ENCODE data around the gene MSMB.

Gene MSMB

DNA sequence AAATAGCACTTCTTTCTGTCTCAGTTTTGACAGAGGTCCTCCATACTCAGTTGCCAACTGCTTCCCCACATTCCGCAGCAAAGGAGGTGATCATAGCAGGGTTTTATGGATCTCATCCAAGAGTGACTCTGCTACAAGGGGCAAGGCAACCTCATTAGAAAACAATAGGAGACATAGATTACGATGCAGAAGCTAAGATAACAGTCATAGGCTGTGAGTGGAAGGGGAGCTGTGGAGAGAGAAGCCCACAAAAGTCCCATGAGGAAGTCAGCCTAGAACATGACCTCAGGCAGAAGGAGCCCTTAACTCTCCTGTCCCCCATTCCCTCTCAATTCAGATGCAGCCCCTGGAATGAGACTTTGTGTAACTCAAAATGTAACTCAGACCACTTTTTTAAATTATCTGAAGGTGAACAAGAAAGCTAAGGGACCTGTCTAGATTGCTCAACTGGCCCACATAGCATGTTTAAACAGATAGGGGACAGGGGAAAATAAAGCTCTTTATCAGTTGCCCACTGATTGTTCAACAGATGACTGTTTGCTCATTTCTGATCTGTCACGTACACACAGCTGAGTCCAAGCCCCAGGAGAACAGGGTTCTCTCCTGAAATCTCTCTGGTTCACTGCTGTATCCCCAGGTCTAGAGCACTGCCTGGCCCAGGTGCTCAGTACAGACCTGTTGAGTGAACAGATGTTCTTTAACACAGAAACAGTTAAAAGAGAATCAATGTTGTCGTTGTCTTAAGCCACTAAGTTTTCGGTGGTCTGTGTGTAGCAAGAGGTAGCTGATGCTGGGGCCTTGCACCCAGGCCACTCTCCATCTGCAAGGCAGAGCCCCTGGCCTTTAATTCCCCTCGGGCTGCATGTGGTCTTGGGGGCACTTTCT lies 14.2 kb downstream of the MSMB start:
- DNase-seq = no peak

DNA sequence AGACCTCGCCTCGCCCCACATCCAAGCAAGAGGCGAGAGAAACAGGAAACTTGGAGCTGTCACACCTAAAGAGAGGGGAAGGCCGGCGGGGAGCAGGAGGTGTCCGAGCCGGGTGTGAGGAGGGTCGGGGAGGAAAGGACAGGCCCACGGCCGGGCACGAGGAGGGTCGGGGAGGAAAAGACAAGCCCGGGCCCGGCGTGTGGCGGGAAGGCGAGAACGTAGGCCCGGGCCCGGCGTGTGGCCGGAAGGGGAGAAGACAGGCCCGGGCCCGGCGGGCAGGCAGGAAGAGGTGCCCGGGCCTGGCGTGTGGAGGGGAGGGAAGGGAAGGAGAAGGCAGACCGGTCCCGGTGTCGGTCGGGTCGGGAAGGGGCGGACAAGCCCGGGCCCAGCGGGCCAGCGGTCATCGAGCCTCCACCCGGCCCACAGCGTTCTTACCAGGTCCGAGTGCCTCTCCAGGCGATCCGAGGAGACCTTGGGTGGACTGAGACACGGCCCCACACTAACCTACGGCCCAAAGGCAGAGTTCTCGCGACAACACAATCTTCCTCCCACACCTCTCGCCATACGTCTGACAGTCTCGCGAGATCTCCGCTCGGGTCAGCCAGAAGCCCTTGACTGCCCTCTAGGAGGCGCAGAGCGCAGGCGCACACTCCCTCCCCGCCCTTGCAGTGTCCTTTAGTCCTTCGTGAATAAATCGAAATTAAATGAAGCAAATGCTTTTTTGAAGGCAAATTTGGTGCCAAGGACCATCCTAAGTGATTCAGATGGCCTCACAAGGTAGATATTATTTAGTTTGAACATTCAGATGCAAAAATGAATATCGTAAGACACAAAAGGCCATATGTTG lies 15.8 kb downstream of the MSMB start, which contains the start of gene NCOA4:
Gene NCOA4 (minus strand): TSS at position 533 of the 847 bp plus-strand sequence. CDS start 13,943 bp downstream, outside the sequence.
- peak; percentile 98 for DNase-seq

DNA sequence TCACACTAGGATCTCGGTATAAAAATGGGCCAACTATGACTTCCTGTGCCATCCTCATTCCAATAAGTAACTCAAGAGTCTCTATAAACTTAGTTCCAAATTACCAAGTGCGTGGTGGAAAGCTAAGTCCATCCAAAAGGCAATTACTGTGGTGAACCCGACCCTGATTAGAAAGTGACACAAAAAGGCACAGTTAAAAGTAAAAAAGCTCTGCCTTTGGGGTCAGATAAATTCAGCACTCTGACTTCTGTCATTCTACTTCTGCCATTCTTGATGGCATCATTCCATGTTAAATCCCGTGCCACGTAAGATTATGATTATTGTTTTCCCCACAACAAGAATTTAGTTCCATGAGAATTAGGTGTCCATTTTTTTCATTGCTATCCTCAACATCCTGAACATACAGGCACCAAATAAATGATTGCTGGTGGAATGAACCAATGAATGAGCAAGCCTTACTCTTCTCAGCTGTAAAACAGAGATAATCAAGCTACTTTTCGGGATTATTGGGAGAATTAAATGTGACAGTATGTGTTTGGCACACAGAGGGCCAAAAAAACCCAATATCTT lies 16.5 kb downstream of the MSMB start:
- no peak for DNase-seq

DNA sequence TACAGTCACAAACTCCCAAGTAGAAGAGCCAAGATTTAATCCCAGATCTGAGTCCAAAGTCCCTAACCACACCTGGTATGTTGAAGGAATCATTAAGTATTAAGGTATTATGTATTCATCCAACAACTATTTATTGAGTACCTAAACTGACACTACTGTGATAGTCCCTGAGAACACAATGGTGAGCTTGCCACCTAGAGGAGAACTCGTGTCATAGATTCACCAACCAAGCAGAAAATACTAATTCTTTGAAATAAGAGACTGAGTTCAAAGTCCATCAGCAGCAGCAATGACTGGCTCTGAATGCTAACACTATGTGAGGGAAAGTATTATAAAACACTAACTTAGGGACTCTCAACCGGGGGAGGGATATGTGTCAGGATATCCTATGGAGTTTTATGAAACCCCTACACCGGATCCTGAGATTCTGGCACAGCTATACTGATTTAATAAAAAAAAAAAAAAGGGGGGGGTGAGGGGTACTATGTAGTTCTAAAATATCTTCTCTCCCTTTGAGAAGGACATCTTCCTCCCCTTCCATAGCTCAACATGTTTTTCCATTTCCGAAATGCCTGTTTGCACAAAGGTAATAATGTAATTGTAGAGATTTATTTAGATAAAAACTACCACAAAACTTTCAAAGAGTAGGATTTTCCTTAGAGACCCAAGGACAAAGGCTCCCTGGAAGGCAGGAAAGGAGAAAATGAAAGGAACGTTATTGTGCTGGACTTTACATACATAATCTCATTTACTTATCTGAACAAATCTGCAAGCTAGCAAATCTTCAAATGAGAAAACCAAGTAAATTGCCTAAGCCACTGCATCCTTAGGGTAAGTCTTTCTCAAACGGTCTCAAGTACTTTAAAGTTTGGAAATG lies 17.2 kb downstream of the MSMB start:
- peak; percentile 23 for DNase-seq

DNA sequence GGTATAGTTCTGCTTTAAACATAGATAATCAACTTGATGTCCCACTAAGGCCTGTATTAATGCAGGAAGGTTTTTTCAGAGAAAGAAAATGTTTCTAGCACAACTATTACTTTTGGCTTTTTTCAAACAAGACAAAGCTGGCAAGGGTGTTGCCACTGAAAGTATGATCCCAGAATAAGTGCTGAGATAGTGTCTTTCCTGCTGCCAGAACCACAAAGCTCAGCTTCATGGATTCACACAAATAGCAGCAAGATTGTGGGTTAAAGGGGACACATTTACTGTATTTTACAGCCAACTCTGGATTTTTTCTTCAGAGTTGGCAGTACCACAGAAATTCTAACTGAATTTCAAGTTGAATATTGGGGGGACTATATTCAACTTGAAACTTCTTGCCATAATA lies 20.0 kb downstream of the MSMB start:
- no peak for DNase-seq

DNA sequence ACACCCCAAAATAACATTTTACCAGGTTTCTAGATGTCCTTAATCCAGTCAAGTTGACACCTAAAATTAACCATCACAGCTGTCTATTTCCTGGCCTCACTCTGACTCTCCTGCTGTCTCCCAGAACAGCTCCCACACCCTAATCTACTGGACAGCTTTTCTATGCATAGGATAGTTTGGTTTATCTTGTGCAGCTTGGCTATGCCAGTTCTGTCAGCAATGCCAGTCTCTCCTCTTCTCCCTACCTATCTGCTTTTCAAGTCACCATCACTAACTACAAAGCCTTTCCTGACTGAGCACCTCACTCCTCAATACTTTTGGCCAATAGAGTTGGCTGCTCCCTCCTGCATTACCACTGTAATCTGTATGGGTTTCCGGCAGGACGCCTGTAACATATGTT lies 20.7 kb downstream of the MSMB start:
- DNase-seq = no peak

DNA sequence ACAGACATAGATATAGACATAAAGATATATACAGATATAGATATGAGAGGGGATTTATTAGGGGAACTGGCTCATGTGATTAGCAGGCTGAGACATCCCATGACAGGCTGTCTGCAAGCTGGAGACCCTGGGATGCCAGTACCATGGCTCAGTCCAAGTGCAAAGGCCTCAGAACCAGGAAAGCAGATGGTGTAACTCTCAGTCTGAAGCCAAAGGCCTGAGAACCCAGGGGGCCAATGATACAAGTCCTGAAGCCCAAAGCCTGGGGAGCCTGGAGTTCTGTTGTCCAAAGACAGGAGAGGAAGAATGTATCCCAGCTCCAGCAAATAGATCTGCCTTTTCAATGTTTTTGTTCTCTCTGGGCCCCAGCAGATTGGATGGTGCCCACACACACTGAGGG lies 21.1 kb downstream of the MSMB start:
- DNase-seq = no peak

DNA sequence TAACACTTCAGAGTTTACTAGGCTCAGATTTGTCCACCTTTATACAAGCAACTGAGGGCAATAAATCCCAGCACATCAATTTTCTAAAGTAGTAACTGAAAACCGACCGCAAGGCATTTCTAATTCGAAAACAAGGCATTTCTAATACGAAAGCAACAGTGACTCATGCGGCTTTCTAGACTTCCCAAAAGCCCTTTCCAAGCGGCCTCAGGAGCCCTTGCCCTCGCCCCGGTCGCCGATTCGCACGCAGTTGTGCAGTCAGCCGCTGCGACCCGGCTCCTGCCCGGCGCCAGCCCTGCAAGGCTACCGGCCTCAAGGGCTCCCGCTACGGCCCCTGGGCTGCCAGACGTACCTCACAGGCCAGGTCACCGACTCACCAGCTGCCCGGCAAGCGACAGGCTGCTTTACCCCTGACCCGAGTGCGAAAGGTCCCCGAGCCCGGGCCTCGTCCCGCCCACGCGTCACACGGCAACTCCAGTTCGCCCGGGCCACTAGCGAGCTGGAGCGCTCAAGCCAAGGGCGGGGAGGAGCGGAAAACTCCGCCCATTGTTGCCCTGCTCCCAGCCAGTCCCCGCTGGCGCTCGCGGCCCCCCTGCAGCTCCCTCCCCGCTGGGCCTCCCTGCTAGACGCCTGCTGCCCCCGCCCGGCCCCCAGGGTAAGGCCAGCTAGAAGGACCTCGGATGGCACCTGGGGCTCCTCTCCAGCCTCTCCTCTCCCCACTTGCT lies 22.9 kb downstream of the MSMB start:
- DNase-seq = peak; percentile 80

DNA sequence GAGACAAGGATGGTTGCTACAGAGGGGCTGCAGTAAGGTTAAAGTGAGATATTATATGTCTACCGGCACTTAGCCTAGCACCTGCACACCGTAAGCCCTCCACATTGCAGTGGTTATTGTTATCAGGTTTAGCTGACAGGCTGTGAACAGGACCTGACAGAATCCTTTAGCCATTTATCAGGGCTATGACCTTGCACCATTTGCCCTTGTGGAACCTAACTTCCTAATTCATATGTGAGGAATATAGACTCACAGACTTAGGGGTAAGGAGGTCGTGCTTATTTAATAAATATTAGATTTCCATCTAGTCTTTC lies 25.8 kb downstream of the MSMB start:
- DNase-seq = no peak

DNA sequence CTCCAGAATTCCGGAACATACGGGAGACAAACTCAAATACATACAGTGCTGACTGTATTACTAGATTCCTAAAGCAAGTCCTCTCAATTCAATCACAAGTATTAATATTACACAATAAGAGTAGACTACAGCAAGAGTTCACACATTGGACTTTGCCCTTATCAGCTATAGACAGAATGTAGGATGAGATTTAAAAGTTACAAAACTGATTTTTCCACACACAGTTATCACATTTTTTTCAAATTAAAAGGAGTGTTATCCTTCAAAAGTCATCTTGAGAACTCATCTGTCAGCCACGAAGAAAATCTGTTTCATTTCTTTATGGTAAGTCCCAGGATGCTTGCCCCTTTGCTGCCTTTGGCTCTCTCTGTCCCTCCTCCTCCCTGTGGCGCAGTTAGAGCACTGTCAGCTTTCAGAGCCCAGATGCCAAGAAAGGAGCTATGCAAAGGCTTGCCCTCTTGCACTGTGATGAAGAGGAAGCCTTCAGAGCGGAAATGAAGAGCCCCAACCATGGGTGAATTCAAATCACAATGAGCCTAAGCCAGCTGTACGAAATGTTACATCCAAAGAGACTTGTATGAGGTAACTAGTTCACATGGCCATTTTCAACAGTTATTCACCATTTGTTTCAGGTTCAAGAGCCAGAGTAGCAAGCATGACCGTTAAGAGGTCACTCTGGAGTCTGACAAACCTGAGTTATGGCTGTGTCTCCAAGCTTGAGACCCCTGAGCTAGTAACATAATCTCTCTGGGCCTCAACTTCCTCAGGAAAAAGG lies 26.3 kb downstream of the MSMB start:
- no peak for DNase-seq

DNA sequence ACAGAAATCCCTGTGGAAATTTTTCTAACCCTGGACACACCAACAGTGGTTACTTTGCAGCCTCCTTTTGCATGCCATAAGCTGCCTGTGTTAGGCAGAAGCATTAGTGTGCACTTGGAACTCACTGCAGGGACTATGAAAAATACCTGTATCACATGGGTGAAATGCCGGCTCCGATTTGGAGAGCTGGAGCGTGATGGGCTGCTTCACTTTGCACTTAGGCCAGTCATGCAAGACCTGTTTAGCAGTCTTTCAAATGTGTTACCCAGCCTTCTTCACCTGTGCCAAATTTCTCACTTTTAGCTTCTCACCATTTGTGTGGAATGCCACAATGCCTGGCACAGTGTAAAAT lies 26.9 kb downstream of the MSMB start:
- no peak for DNase-seq

DNA sequence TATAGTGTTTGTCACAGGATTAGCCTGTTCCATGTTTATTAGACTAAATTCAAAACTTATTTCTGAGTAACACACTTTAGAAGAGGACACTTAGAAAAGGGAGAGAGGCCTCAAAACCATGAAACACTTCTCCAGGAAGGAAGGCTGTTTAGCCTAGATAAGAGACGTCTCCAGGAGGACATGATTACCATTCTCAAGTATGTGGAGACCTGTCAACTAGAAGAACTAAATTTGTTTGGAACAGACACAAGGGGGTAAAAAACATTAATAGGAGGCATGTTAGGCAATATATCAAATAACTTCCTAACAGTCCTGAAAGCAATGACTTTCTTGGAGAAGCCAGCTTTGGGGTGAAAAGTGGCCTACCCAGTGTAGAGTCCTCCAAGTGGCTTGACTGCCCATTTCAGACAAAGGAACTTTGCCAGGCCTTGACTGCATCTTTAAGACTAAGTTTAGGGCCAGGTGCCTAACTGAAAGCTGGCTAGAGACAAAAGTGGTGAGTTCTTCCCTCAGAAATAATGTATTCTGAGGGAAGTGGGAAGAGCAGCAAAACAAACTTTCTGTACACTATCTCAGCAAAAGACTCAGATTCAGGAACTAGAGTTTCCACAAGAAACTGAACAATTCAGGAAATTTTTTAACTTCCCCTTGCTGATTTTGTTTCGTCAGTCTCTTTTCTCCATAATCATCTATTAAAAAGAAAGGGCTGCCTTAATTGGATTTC lies 27.5 kb downstream of the MSMB start:
- no peak for DNase-seq

DNA sequence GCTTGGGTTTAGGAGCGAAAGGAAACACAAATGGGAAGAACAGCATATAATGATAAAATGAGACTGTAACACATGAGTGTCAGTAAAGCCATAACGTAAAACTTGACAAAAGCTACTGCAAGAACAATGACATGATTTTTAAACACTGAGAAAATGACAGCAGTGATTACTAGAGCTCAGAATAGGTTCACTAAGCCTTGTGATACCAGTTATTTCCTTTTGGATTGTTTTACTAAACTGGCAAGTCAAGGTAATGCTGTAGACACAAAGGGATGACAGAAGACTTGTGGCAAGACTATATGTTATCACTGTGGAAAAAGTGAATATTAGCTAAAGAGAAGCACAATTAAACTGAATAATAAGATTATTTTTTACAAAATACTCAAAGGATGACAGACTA lies 28.3 kb downstream of the MSMB start:
- DNase-seq = no peak

DNA sequence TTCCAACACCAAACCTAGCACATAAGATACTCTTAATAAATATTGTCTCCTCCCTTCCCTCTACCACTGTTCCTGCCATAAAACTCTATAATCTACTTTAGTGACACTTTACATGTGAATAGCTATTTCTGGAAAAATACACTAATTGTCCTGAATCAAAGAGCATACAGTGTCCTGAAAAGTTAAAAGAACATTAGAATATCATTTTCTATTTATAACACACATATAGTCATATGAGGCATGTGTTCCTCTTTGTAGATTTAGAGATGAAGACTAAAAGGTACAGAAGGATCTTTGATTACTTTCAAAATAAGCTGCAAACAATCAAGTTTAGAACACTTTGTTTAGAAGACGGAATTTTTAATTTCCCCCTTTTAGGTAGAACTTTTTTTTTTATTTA lies 29.3 kb downstream of the MSMB start:
- no peak for DNase-seq

DNA sequence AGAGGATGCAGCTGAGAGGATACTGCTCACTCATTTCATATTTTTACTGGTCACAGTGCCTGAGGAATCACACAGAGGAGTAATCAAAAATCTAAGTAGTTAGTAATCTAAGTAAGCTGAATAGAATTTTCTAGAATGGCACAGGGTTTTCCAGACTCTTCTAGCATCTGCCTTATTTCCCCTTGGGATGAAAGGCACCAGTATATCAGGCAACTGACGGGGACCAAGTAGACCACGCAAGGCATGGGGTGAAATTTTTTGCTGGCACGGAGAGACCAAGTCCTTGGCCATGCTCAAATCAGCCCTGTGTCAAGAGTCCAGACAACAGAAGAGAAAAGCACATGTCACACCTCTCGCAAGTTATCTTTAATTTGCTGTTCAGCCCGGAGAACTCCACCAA lies 29.9 kb downstream of the MSMB start:
- no peak for DNase-seq

DNA sequence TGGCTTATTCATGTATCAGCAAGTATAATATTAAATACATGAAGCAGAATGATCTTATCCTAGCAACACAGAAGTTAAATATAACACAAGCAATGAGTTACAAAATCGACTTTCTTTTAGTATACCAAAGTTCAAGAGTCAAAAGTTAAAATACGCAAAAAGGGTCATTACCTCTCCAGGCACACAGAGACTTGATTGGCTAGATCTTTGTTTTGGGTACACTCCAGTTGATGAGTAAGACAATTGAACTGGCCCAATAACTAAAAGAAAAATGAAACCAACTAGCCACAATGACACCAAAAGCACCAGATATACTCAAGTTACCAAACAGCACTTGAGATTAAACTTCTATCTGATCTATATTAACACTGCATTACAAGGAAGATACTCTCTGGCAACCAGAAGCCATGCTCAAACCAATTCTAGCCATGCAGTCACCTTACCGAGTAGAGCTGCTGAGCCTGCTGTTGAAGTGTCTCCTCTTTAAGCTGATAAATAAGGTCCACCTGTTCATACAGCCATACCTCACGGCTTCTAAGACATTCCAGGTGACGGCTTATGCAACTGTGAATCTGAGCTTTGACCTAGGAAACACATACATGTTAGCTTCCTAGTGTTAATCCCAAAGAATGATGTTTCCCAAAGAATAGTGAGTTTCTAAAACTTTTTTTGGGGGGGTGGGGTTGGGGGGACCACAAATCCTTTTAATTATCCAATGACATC lies 31.2 kb downstream of the MSMB start:
- DNase-seq = no peak

DNA sequence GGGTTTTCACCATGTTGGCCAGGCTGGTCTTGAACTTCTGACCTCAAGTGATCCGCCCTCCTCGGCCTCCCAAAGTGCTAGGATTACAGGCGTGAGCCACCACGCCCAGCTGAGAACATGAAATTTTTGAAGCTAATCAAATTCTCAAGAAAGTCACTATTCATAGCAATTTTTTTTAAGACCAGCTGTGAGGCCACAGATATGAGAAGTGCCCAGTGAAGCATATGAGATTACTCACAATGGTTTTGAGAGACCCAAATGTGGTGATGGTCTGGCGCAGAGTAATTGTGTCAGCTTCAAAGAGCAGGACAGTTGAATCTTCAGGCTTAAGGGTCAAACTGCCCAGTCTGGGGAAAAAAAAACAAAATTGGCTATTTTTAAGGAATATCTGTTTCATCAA lies 31.9 kb downstream of the MSMB start:
- DNase-seq = no peak

DNA sequence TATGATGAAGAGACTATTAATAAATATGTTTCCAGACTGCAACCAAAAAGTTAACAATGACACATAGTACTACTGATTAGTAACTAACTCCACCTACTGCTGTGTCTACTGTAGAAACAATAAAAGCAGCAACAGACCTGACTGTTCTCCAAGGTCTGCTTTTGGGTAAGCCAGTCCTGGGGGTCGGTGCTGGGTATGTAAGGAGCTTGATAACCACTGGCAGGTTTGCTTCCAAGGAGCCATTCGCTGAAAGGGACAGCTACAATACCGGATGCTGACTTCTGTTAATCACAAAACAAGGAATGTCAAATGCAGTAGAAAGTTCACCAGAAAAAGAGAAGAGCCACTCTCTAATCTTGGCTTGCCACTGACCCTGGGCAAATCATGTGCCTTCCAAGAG lies 33.3 kb downstream of the MSMB start:
- DNase-seq = no peak

DNA sequence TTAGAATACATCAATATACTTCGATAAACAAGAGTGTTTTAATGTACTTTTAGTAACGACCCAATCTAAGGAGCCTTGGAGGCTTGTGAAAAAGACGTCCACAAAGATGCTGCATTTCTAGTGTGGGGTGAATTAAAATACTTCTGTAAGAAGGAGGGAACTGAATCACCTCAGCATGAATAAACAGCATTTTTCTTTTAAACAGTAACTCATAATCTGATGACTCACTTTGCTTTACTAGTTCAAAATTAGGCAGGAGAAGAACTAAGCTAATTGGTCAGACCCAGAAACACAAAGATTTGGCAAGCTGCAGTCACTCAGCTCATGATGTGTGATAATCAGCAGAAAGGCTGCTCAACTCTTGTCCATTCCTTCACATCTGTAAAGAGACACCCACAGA lies 39.9 kb downstream of the MSMB start:
- DNase-seq = no peak

DNA sequence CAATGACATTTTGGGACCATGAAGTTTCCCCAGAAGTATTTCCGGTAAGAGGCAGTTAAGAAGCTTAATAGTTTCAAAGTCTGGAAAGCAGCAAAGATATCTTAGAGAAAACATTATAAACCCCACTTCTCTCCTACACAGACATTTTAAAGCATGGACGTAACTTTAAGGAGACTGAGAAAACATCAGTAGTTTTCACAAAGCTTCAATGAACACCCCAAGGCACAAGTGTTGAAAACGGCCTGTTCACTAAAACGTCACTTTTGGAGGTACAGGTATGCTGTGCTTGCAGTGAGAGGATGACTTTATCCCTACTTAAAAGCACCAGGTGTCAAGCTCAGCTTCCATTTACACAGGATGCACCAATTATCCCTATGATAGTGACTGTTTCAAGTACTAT lies 40.7 kb downstream of the MSMB start:
- no peak for DNase-seq

All from effector CD4-positive, alpha-beta T cell (primary cell).